ENCODE measurements around the gene SIGLEC14. TPM values are rescaled to one million over a fixed set of nuclear protein-coding genes. Genes with fewer than 3 reads are reported as not detected.

The SIGLEC14 gene
- polyA plus RNA-seq, 2 of the 4 experiments (the other 2 are of a cell fraction), result 0.03 TPM; not detected in 1

GRCh38 chr19:51607077-51607476, 39.5 kb downstream of the SIGLEC14 start (continued):
- TF ChIP-seq BCL3 (IDR thresholded peaks at IDR 0.05) (no peak), HDAC2 (IDR thresholded peaks at IDR 0.05) (no peak), CTCF (IDR thresholded peaks at IDR 0.05) (no peak), KDM5A (IDR thresholded peaks at IDR 0.05) (no peak), RAD21 (conservative IDR thresholded peaks at IDR 0.05 in 1 of 2, IDR thresholded peaks at IDR 0.05 in 1 of 2) (no peak), CHD2 (IDR thresholded peaks at IDR 0.05; ENCODE audit: low read length, partially characterized antibody) (no peak), KDM1A (IDR thresholded peaks at IDR 0.05; ENCODE audit: low read depth) (no peak), CBX8 (IDR thresholded peaks at IDR 0.05) (no peak)

GRCh38 chr19:51602189-51602854, 44.3 kb downstream of the SIGLEC14 start:
- POLR2A ChIA-PET, result no interaction called here
- CTCF ChIA-PET, result interaction anchor here (1.4 kb wide), 1 partner anchor 30 kb away, joined by 3 read pairs; no protein-coding TSS in a partner anchor
- no peak for ATAC-seq

More at GRCh38 chr19:51602189-51602854, 44.3 kb downstream of the SIGLEC14 start:
- H3K4me2 ChIP-seq, result no peak overlapping the region
- WGBS (ENCODE audit: missing lambda C conversion rate), result 63% methylated on average over 20 of the region's 20 CpGs
- TF ChIP-seq BCL3 (IDR thresholded peaks at IDR 0.05) (no peak), ZC3H11A (IDR thresholded peaks at IDR 0.05) (no peak), TP53 (CRISPR knock-in tag; IDR thresholded peaks at IDR 0.05) (no peak), FOXS1 (CRISPR knock-in tag; IDR thresholded peaks at IDR 0.05) (no peak), JUNB (IDR thresholded peaks at IDR 0.05) (no peak), MYC (IDR thresholded peaks at IDR 0.05; ENCODE audit: borderline replicate concordance, low read length) (no peak), HMGXB4 (CRISPR knock-in tag; IDR thresholded peaks at IDR 0.05; ENCODE audit: borderline replicate concordance) (no peak), PBX3 (IDR thresholded peaks at IDR 0.05) (no peak)
- no peak overlapping the region for H3K27ac ChIP-seq
- DNase-seq (ENCODE audit: low read depth in 1 of 2, low spot score in 1 of 2) (no peak), FAIRE-seq (no peak)
- H3K4me3 ChIP-seq, result no peak overlapping the region
- peaks cover 41% of the 10 kb centered on the region for H3K9me3 ChIP-seq
- no peaks in the 10 kb centered on the region for H3K4me1 ChIP-seq
